ENCODE measurements around the gene ATP2A2. TPM values are rescaled to one million over a fixed set of nuclear protein-coding genes. Genes with fewer than 3 reads are reported as not detected.
"Not testable (repeated sequence)": the region's sequence is repeated elsewhere in the genome, so short reads cannot be mapped to it uniquely, and the experiment has no call there.

Gene ATP2A2
- total RNA-seq, 6 experiments from 2014 or later = 95.6 to 155 (median 113) TPM

DNA sequence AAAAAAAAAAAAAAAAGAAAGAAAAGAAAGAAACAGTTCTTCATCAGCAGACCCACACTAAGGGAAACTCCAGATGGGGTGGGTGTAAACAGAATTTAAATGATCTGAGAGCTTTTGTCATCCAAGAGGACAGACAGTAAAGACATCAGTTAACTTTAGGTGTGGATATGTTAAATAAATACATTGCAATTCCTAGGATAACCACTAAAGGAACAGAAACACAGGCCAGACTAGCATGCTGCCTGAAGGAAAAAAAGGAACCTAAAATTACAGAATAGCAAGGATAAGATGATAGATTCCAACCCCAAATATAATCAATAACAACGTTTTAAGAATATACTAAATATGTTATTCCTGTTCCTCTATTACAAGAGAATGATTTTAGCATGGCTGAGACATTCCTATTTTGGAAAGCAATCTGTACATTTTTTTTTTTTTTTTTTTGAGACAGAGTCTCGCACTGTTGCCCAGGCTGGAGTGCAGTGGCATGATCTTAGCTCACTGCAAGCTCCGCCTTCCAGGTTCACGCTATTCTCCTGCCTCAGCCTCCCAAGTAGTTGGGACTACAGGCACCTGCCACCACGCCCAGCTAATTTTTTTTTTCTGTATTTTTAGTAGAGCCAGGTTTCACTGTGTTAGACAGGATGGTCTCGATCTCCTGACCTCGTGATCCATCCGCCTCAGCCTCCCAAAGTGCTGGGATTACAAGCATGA is 77.5 kb downstream of the ATP2A2 start:
- H3K4me1 ChIP-seq; H3K27ac ChIP-seq; intact Hi-C loops (cut with DNase I); H3K9me3 ChIP-seq; DNase-seq; H3K36me3 ChIP-seq; H3K27me3 ChIP-seq; H3K4me3 ChIP-seq; ATAC-seq: not testable (repeated sequence)
- WGBS (ENCODE audit: insufficient coverage, low coverage, low lambda C conversion rate, missing lambda C conversion rate) = 78% methylated on average over 8 of the region's 8 CpGs
- TF ChIP-seq, protein P1, sequence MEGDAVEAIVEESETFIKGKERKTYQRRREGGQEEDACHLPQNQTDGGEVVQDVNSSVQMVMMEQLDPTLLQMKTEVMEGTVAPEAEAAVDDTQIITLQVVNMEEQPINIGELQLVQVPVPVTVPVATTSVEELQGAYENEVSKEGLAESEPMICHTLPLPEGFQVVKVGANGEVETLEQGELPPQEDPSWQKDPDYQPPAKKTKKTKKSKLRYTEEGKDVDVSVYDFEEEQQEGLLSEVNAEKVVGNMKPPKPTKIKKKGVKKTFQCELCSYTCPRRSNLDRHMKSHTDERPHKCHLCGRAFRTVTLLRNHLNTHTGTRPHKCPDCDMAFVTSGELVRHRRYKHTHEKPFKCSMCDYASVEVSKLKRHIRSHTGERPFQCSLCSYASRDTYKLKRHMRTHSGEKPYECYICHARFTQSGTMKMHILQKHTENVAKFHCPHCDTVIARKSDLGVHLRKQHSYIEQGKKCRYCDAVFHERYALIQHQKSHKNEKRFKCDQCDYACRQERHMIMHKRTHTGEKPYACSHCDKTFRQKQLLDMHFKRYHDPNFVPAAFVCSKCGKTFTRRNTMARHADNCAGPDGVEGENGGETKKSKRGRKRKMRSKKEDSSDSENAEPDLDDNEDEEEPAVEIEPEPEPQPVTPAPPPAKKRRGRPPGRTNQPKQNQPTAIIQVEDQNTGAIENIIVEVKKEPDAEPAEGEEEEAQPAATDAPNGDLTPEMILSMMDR (IDR thresholded peaks at IDR 0.05) = peak in 3 of 4 donors; percentile 13 to 18 (median 13)

DNA sequence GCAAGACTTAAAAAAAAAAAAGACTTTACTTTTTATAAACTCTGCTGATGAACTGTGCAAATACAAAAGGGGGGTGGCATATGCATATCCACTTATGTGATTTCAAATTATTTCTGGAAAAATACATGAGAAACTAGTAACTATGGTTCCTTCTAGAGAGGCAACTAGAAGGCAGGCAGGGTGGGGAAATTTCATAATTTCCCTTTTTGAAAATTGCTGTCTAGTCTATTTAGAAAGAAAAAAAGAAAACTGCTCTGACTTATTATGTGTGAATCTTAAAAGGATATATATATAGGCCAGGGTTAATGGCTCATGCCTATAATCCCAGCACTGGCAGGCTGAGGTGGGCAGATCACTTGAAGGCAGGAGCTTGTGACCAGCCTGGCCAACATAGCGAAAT is 80.2 kb downstream of the ATP2A2 start:
- peak overlapping the region in 1 of 3 donors; percentile 24 for H3K27ac ChIP-seq
- H3K4me3 ChIP-seq = no peak overlapping the region
- intact Hi-C loops (cut with DNase I) = no loop called here
- no peaks in the 10 kb centered on the region for H3K9me3 ChIP-seq
- TF ChIP-seq, protein P1 (IDR thresholded peaks at IDR 0.05) = no peak
- no peak for TF ChIP-seq POLR2A (IDR thresholded peaks at IDR 0.05)
- ATAC-seq = peak in 2 of 4 donors; percentile 38 to 68
- H3K4me1 ChIP-seq = no peaks in the 10 kb centered on the region
- WGBS (ENCODE audit: insufficient coverage, low coverage, low lambda C conversion rate, missing lambda C conversion rate) = 67% methylated on average over 1 of the region's 1 CpG
- no peaks in the 10 kb centered on the region for H3K27me3 ChIP-seq
- no peak for DNase-seq
- H3K36me3 ChIP-seq = no peaks in the 10 kb centered on the region

DNA sequence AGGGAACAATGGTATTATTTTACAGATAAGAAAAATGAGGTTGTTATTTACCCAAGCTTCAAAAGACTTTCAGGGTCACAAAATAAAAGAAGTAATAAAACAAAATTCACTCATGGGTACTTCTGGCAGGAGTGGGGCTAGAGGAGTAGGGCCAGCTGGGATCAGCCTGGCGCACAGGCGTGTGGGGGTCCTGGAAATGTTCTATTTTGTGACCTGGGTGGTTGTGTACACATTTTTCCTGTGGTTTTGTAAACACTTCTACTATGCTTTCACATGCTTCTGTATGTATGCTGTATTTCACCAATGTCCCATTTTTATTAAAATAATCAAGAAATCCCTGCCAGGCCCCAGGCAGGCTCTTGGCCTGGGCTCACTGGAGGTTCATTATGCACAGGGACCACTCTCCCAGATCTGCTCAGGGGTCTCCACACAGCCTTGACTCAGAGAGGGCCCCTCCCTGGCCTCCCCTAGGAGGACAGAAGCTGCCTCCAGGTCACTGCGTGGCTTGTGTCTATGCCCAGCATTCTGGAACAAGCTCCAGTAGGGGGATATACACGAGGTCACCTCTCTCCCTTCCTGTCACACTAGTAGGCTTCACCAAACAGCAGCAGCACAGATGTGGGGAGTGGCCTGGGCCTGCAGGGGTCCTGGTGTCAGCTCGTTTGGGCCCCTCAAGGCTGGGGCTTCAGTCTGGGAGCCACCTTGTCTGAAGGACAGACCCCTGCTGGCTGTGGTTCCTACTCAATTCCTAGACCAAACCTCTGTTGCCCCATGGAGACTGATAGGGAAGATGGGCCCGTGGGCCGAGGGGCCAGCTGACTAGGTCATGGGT is 84.7 kb downstream of the ATP2A2 start:
- DNase-seq (no peak), ATAC-seq (peak in 3 of 4 donors; percentile 24 to 34 (median 30))
- WGBS (ENCODE audit: insufficient coverage, low coverage, low lambda C conversion rate, missing lambda C conversion rate) = 79% methylated on average over 2 of the region's 7 CpGs

DNA sequence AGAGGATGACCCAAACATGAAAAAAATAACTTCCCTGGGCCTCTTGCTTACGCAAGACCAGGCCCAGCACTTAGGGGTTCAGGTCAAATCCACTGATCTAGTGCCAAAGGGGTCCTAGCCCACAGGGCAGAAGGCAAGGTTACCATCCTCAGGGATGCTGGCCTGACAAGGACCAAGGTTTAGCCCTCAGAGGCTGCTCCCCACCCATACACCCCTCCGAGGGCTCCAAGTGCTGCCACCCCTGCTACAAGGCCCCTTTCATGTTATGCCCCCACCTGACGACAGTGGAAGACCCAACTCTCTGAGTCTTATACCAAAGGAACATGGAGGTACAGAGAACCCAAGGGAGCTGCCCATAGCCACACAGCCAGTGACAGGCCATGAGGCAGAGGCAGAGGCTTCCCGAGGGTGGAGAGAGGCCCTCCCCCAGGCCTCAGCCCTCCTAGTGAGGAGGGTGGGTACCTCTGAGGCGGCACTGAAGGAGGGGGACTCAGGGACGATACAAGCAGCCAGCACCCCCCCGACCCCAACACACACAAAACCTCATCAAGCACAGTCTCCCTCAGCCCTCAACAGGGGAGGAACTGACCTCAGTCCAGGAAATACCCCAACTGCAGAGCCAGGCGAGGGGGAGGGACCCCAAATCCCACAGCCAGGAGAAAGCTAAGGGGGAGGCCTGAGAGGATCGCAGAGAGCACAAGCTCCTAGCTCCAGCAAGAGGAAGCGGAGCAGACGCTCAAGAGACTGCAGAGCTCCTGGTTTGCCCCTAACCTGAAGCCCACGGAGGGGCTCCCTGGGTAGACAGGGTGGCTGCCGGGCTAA is 85.5 kb downstream of the ATP2A2 start:
- intact Hi-C loops (cut with DNase I) = no loop called here
- peak; percentile 14 to 30 (median 20) for ATAC-seq
- DNase-seq = no peak
- Histone ChIP-seq H3K9me3 (no peaks in the 10 kb centered on the region), H3K27ac (no peak overlapping the region), H3K4me1 (no peaks in the 10 kb centered on the region), H3K27me3 (no peaks in the 10 kb centered on the region), H3K36me3 (peaks cover 0 to under 1% (median 0%) of the 10 kb centered on the region in 4 donors), H3K4me3 (no peak overlapping the region)
- 81% methylated on average over 3 of the region's 13 CpGs for WGBS (ENCODE audit: insufficient coverage, low coverage, low lambda C conversion rate, missing lambda C conversion rate)
- TF ChIP-seq, protein P1 (IDR thresholded peaks at IDR 0.05) = no peak
- no peak for TF ChIP-seq POLR2A (IDR thresholded peaks at IDR 0.05)

More for the DNA sequence above, 84.7 kb downstream of the ATP2A2 start:
- Histone ChIP-seq H3K4me3 (no peak overlapping the region), H3K4me1 (no peaks in the 10 kb centered on the region), H3K27me3 (no peaks in the 10 kb centered on the region), H3K36me3 (no peaks in the 10 kb centered on the region), H3K27ac (no peak overlapping the region), H3K9me3 (no peaks in the 10 kb centered on the region)
- no peak for TF ChIP-seq POLR2A (IDR thresholded peaks at IDR 0.05)
- TF ChIP-seq, protein P1 (IDR thresholded peaks at IDR 0.05) = no peak
- intact Hi-C loops (cut with DNase I) = no loop called here

Measured in right lobe of liver (tissue), 6 donors.